ENCODE measurements around the gene PSMD1. TPM values are rescaled to one million over a fixed set of nuclear protein-coding genes. Genes with fewer than 3 reads are reported as not detected.

Gene PSMD1
- 10 to 100 TPM; 18.0 to 38.6 TPM for polyA plus RNA-seq

- 0% methylated on average over 66 to 73 of the region's 73 CpGs for WGBS, 2 donors
Measured at GRCh38 chr2:231056453-231057416, at the start of gene PSMD1. TSS of gene PSMD1 (plus strand) at chr2:231056867. CDS start at chr2:231057026, 159 bp downstream.

GRCh38 chr2:231007286-231008098 lies 49.2 kb upstream of the PSMD1 start:
- Histone ChIP-seq H3K36me3 (ENCODE audit: control insufficient read depth in 2 of 2, insufficient read depth in 2 of 2, low read length in 1 of 2) (no peaks in the 10 kb centered on the region), H3K4me1 (ENCODE audit: control insufficient read depth in 2 of 2, insufficient read depth in 2 of 2, low read length in 1 of 2) (peaks cover 3 to 4% of the 10 kb centered on the region in 2 donors), H3K4me3 (ENCODE audit: low read depth in 1 of 2, low read length in 2 of 2) (no peak overlapping the region), H3K27ac (ENCODE audit: low read depth in 2 of 2, low read length in 1 of 2) (no peak overlapping the region), H3K9me3 (ENCODE audit: control insufficient read depth in 2 of 2, insufficient read depth in 1 of 2, low read depth in 1 of 2, low read length in 1 of 2) (no peaks in the 10 kb centered on the region), H3K27me3 (ENCODE audit: control insufficient read depth in 1 of 2, insufficient read depth in 2 of 2, low read length in 2 of 2) (no peaks in the 10 kb centered on the region)
- 50 to 57% methylated on average over 10 of the region's 10 CpGs for WGBS, 2 donors

More at GRCh38 chr2:231056453-231057416, at the start of gene PSMD1:
- no peaks in the 10 kb centered on the region for H3K36me3 ChIP-seq (ENCODE audit: control insufficient read depth in 2 of 2, insufficient read depth in 2 of 2, low read length in 1 of 2)
- H3K27ac ChIP-seq (ENCODE audit: low read depth in 2 of 2, low read length in 1 of 2), result peak within 1 kb of the TSS; percentile 86 to 96
- peak within 1 kb of the TSS; percentile 85 to 96 for H3K4me3 ChIP-seq (ENCODE audit: low read depth in 1 of 2, low read length in 2 of 2)
- no peaks in the 10 kb centered on the region for H3K27me3 ChIP-seq (ENCODE audit: control insufficient read depth in 1 of 2, insufficient read depth in 2 of 2, low read length in 2 of 2)
- no peaks in the 10 kb centered on the region for H3K9me3 ChIP-seq (ENCODE audit: control insufficient read depth in 2 of 2, insufficient read depth in 1 of 2, low read depth in 1 of 2, low read length in 1 of 2)
- H3K4me1 ChIP-seq (ENCODE audit: control insufficient read depth in 2 of 2, insufficient read depth in 2 of 2, low read length in 1 of 2), result peaks cover 4% of the 10 kb centered on the region in 2 donors

GRCh38 chr2:231008131-231008530 lies 48.5 kb upstream of the PSMD1 start:
- H3K4me1 ChIP-seq (ENCODE audit: control insufficient read depth in 2 of 2, insufficient read depth in 2 of 2, low read length in 1 of 2), result peaks cover 3 to 4% of the 10 kb centered on the region in 2 donors
- no peaks in the 10 kb centered on the region for H3K27me3 ChIP-seq (ENCODE audit: control insufficient read depth in 1 of 2, insufficient read depth in 2 of 2, low read length in 2 of 2)
- no peak overlapping the region for H3K4me3 ChIP-seq (ENCODE audit: low read depth in 1 of 2, low read length in 2 of 2)
- H3K9me3 ChIP-seq (ENCODE audit: control insufficient read depth in 2 of 2, insufficient read depth in 1 of 2, low read depth in 1 of 2, low read length in 1 of 2), result no peaks in the 10 kb centered on the region
- no peak overlapping the region for H3K27ac ChIP-seq (ENCODE audit: low read depth in 2 of 2, low read length in 1 of 2)
- H3K36me3 ChIP-seq (ENCODE audit: control insufficient read depth in 2 of 2, insufficient read depth in 2 of 2, low read length in 1 of 2), result no peaks in the 10 kb centered on the region
- WGBS, 2 donors, result 73 to 85% methylated on average over 6 of the region's 6 CpGs

GRCh38 chr2:231009236-231009919 lies 47.3 kb upstream of the PSMD1 start:
- WGBS, 2 donors, result 73 to 79% methylated on average over 13 to 14 of the region's 14 CpGs
- H3K9me3 ChIP-seq (ENCODE audit: control insufficient read depth in 2 of 2, insufficient read depth in 1 of 2, low read depth in 1 of 2, low read length in 1 of 2), result no peaks in the 10 kb centered on the region
- no peak overlapping the region for H3K27ac ChIP-seq (ENCODE audit: low read depth in 2 of 2, low read length in 1 of 2)
- peaks cover 3 to 4% of the 10 kb centered on the region in 2 donors for H3K4me1 ChIP-seq (ENCODE audit: control insufficient read depth in 2 of 2, insufficient read depth in 2 of 2, low read length in 1 of 2)
- H3K27me3 ChIP-seq (ENCODE audit: control insufficient read depth in 1 of 2, insufficient read depth in 2 of 2, low read length in 2 of 2), result no peaks in the 10 kb centered on the region
- H3K36me3 ChIP-seq (ENCODE audit: control insufficient read depth in 2 of 2, insufficient read depth in 2 of 2, low read length in 1 of 2), result no peaks in the 10 kb centered on the region
- no peak overlapping the region for H3K4me3 ChIP-seq (ENCODE audit: low read depth in 1 of 2, low read length in 2 of 2)

- Histone ChIP-seq H3K4me1 (ENCODE audit: control insufficient read depth in 2 of 2, insufficient read depth in 2 of 2, low read length in 1 of 2) (peaks cover 3 to 4% of the 10 kb centered on the region in 2 donors), H3K27ac (ENCODE audit: low read depth in 2 of 2, low read length in 1 of 2) (no peak overlapping the region), H3K36me3 (ENCODE audit: control insufficient read depth in 2 of 2, insufficient read depth in 2 of 2, low read length in 1 of 2) (no peaks in the 10 kb centered on the region), H3K9me3 (ENCODE audit: control insufficient read depth in 2 of 2, insufficient read depth in 1 of 2, low read depth in 1 of 2, low read length in 1 of 2) (no peaks in the 10 kb centered on the region), H3K27me3 (ENCODE audit: control insufficient read depth in 1 of 2, insufficient read depth in 2 of 2, low read length in 2 of 2) (no peaks in the 10 kb centered on the region), H3K4me3 (ENCODE audit: low read depth in 1 of 2, low read length in 2 of 2) (no peak overlapping the region)
- 59 to 92% methylated on average over 2 of the region's 2 CpGs for WGBS, 2 donors
Measured at GRCh38 chr2:231010201-231010730, 46.4 kb upstream of the PSMD1 start.

- H3K9me3 ChIP-seq (ENCODE audit: control insufficient read depth in 2 of 2, insufficient read depth in 1 of 2, low read depth in 1 of 2, low read length in 1 of 2), result no peaks in the 10 kb centered on the region
- no peak overlapping the region for H3K4me3 ChIP-seq (ENCODE audit: low read depth in 1 of 2, low read length in 2 of 2)
- no peaks in the 10 kb centered on the region for H3K27me3 ChIP-seq (ENCODE audit: control insufficient read depth in 1 of 2, insufficient read depth in 2 of 2, low read length in 2 of 2)
- 33 to 51% methylated on average over 2 of the region's 2 CpGs for WGBS, 2 donors
- H3K36me3 ChIP-seq (ENCODE audit: control insufficient read depth in 2 of 2, insufficient read depth in 2 of 2, low read length in 1 of 2), result no peaks in the 10 kb centered on the region
- H3K27ac ChIP-seq (ENCODE audit: low read depth in 2 of 2, low read length in 1 of 2), result no peak overlapping the region
- H3K4me1 ChIP-seq (ENCODE audit: control insufficient read depth in 2 of 2, insufficient read depth in 2 of 2, low read length in 1 of 2), result peaks cover 3 to 4% of the 10 kb centered on the region in 2 donors
Measured at GRCh38 chr2:231011526-231011925, 45.1 kb upstream of the PSMD1 start.

GRCh38 chr2:231012463-231012862 lies 44.2 kb upstream of the PSMD1 start:
- Histone ChIP-seq H3K27ac (ENCODE audit: low read depth in 2 of 2, low read length in 1 of 2) (no peak overlapping the region), H3K4me3 (ENCODE audit: low read depth in 1 of 2, low read length in 2 of 2) (no peak overlapping the region), H3K27me3 (ENCODE audit: control insufficient read depth in 1 of 2, insufficient read depth in 2 of 2, low read length in 2 of 2) (no peaks in the 10 kb centered on the region), H3K9me3 (ENCODE audit: control insufficient read depth in 2 of 2, insufficient read depth in 1 of 2, low read depth in 1 of 2, low read length in 1 of 2) (no peaks in the 10 kb centered on the region), H3K4me1 (ENCODE audit: control insufficient read depth in 2 of 2, insufficient read depth in 2 of 2, low read length in 1 of 2) (peaks cover 3 to 4% of the 10 kb centered on the region in 2 donors), H3K36me3 (ENCODE audit: control insufficient read depth in 2 of 2, insufficient read depth in 2 of 2, low read length in 1 of 2) (no peaks in the 10 kb centered on the region)
- 53 to 72% methylated on average over 3 of the region's 3 CpGs for WGBS, 2 donors

- no peaks in the 10 kb centered on the region for H3K36me3 ChIP-seq (ENCODE audit: control insufficient read depth in 2 of 2, insufficient read depth in 2 of 2, low read length in 1 of 2)
- no peaks in the 10 kb centered on the region for H3K9me3 ChIP-seq (ENCODE audit: control insufficient read depth in 2 of 2, insufficient read depth in 1 of 2, low read depth in 1 of 2, low read length in 1 of 2)
- no peak overlapping the region for H3K4me3 ChIP-seq (ENCODE audit: low read depth in 1 of 2, low read length in 2 of 2)
- peaks cover 0 to 3% of the 10 kb centered on the region in 2 donors for H3K4me1 ChIP-seq (ENCODE audit: control insufficient read depth in 2 of 2, insufficient read depth in 2 of 2, low read length in 1 of 2)
- no peak overlapping the region for H3K27ac ChIP-seq (ENCODE audit: low read depth in 2 of 2, low read length in 1 of 2)
- H3K27me3 ChIP-seq (ENCODE audit: control insufficient read depth in 1 of 2, insufficient read depth in 2 of 2, low read length in 2 of 2), result no peaks in the 10 kb centered on the region
- WGBS, 2 donors, result 10 to 21% methylated on average over 3 of the region's 3 CpGs
Measured at GRCh38 chr2:231013820-231014219, 42.8 kb upstream of the PSMD1 start.

GRCh38 chr2:231015478-231015877 lies 41.2 kb upstream of the PSMD1 start:
- no peaks in the 10 kb centered on the region for H3K9me3 ChIP-seq (ENCODE audit: control insufficient read depth in 2 of 2, insufficient read depth in 1 of 2, low read depth in 1 of 2, low read length in 1 of 2)
- H3K27me3 ChIP-seq (ENCODE audit: control insufficient read depth in 1 of 2, insufficient read depth in 2 of 2, low read length in 2 of 2), result no peaks in the 10 kb centered on the region
- no peaks in the 10 kb centered on the region for H3K36me3 ChIP-seq (ENCODE audit: control insufficient read depth in 2 of 2, insufficient read depth in 2 of 2, low read length in 1 of 2)
- peaks cover 0 to 3% of the 10 kb centered on the region in 2 donors for H3K4me1 ChIP-seq (ENCODE audit: control insufficient read depth in 2 of 2, insufficient read depth in 2 of 2, low read length in 1 of 2)
- H3K4me3 ChIP-seq (ENCODE audit: low read depth in 1 of 2, low read length in 2 of 2), result no peak overlapping the region
- no peak overlapping the region for H3K27ac ChIP-seq (ENCODE audit: low read depth in 2 of 2, low read length in 1 of 2)
- WGBS, 2 donors, result 70 to 78% methylated on average over 7 of the region's 7 CpGs

Measured in esophagus (tissue), 2 donors.